GM18907 (cell line): ENCODE results near the gene FHOD1.

ENCODE experiments used
- ATAC-seq: cut with Tn5 transposase; IDR thresholded peaks from one replicate; pipeline ENCODE4 v1.9.1; 2021; ENCODE audit warnings: mild to moderate bottlenecking, moderate library complexity; ENCODE audit not compliant: unreplicated experiment

Gene FHOD1

GRCh38 chr16:67252609-67253497 lies 5.6 kb upstream of the FHOD1 start:
- no peak for ATAC-seq

GRCh38 chr16:67250045-67250327 lies 2.7 kb upstream of the FHOD1 start:
- no peak for ATAC-seq

GRCh38 chr16:67249178-67250044 lies 2.1 kb upstream of the FHOD1 start:
- no peak for ATAC-seq

- ATAC-seq: no peak
Observed at GRCh38 chr16:67248401-67249177, 1.3 kb upstream of the FHOD1 start, which contains the start of gene SLC9A5. TSS of gene SLC9A5 (plus strand) at chr16:67248979. CDS start at chr16:67249015, 36 bp downstream.

- no peak for ATAC-seq
Observed at GRCh38 chr16:67248073-67248400, 756 bp upstream of the FHOD1 start.

GRCh38 chr16:67246756-67247191 lies 507 bp downstream of the FHOD1 start:
- peak; percentile 13 for ATAC-seq

- peak; percentile 21 for ATAC-seq
Observed at GRCh38 chr16:67246081-67246755, 1.1 kb downstream of the FHOD1 start.

- ATAC-seq: no peak
Observed at GRCh38 chr16:67245674-67246080, 1.6 kb downstream of the FHOD1 start.

- ATAC-seq: no peak
Observed at GRCh38 chr16:67245186-67245585, 2.1 kb downstream of the FHOD1 start.

- ATAC-seq: peak; percentile 55
Observed at GRCh38 chr16:67244387-67245185, 2.7 kb downstream of the FHOD1 start.

GRCh38 chr16:67243481-67243880 lies 3.8 kb downstream of the FHOD1 start:
- no peak for ATAC-seq

GRCh38 chr16:67242138-67242730 lies 5.0 kb downstream of the FHOD1 start:
- ATAC-seq: no peak

- no peak for ATAC-seq
Observed at GRCh38 chr16:67241008-67241900, 6.0 kb downstream of the FHOD1 start.

- no peak for ATAC-seq
Observed at GRCh38 chr16:67240506-67240905, 6.8 kb downstream of the FHOD1 start.

GRCh38 chr16:67238806-67239470 lies 8.3 kb downstream of the FHOD1 start:
- ATAC-seq: no peak

- ATAC-seq: no peak
Observed at GRCh38 chr16:67238278-67238575, 9.1 kb downstream of the FHOD1 start.

- no peak for ATAC-seq
Observed at GRCh38 chr16:67237396-67238277, 9.6 kb downstream of the FHOD1 start.
